RCC 7860 (cell line): Measurements from ENCODE around the gene CCSER1.
"Not testable (repeated sequence)": the region's sequence is repeated elsewhere in the genome, so short reads cannot be mapped to it uniquely, and the experiment has no call there.

ENCODE experiments used
- DNase-seq: peaks from one replicate; pipeline ENCODE4 v3.0.0-alpha.2; 2015; ENCODE audit warnings: low spot score
- FAIRE-seq: peaks from 2 replicates; lab custom pipeline; 2012; peaks lifted over from hg19 to GRCh38; lab: Jason Lieb, UNC

The CCSER1 gene

GRCh38 chr4:91436556-91436955 lies 1309.4 kb downstream of the CCSER1 start:
- DNase-seq (no peak), FAIRE-seq (no peak)

- DNase-seq (no peak), FAIRE-seq (no peak)
Observed at GRCh38 chr4:91447168-91447567, 1320.0 kb downstream of the CCSER1 start.

- DNase-seq (peak; percentile 58), FAIRE-seq (peak; percentile 84)
Observed at GRCh38 chr4:91448668-91449330, 1321.6 kb downstream of the CCSER1 start.

- DNase-seq (no peak), FAIRE-seq (no peak)
Observed at GRCh38 chr4:91454111-91454510, 1326.9 kb downstream of the CCSER1 start.

- not testable (repeated sequence) for FAIRE-seq, DNase-seq
Observed at GRCh38 chr4:91462566-91462965, 1335.4 kb downstream of the CCSER1 start.

- DNase-seq (no peak), FAIRE-seq (no peak)
Observed at GRCh38 chr4:91470671-91471070, 1343.5 kb downstream of the CCSER1 start.

GRCh38 chr4:91471280-91471679 lies 1344.1 kb downstream of the CCSER1 start:
- FAIRE-seq (no peak), DNase-seq (no peak)

- FAIRE-seq (no peak), DNase-seq (no peak)
Observed at GRCh38 chr4:91472046-91472445, 1344.9 kb downstream of the CCSER1 start.

- no peak for FAIRE-seq
Observed at GRCh38 chr4:91485415-91485814, 1358.2 kb downstream of the CCSER1 start.

GRCh38 chr4:91488946-91489345 lies 1361.8 kb downstream of the CCSER1 start:
- DNase-seq (no peak), FAIRE-seq (no peak)

More at GRCh38 chr4:91485415-91485814, 1358.2 kb downstream of the CCSER1 start:
- no peak for DNase-seq

GRCh38 chr4:91497892-91498291 lies 1370.7 kb downstream of the CCSER1 start:
- FAIRE-seq (no peak), DNase-seq (no peak)

- FAIRE-seq (no peak), DNase-seq (no peak)
Observed at GRCh38 chr4:91502365-91502764, 1375.2 kb downstream of the CCSER1 start.

- FAIRE-seq (no peak), DNase-seq (no peak)
Observed at GRCh38 chr4:91513326-91513725, 1386.1 kb downstream of the CCSER1 start.

GRCh38 chr4:91519155-91519554 lies 1392.0 kb downstream of the CCSER1 start:
- DNase-seq, result no peak
- no peak for FAIRE-seq

- DNase-seq (no peak), FAIRE-seq (no peak)
Observed at GRCh38 chr4:91525621-91526020, 1398.4 kb downstream of the CCSER1 start.

GRCh38 chr4:91527056-91527455 lies 1399.9 kb downstream of the CCSER1 start:
- no peak for DNase-seq
- no peak for FAIRE-seq

- no peak for FAIRE-seq
- DNase-seq, result no peak
Observed at GRCh38 chr4:91567594-91567993, 1440.4 kb downstream of the CCSER1 start.

GRCh38 chr4:91577864-91578263 lies 1450.7 kb downstream of the CCSER1 start:
- DNase-seq (no peak), FAIRE-seq (no peak)

- FAIRE-seq, result no peak
- no peak for DNase-seq
Observed at GRCh38 chr4:91590260-91590659, 1463.1 kb downstream of the CCSER1 start.

- FAIRE-seq, result no peak
- no peak for DNase-seq
Observed at GRCh38 chr4:91592125-91592524, 1464.9 kb downstream of the CCSER1 start.

GRCh38 chr4:91596718-91597117 lies 1469.5 kb downstream of the CCSER1 start:
- DNase-seq (no peak), FAIRE-seq (no peak)

- no peak for FAIRE-seq
- no peak for DNase-seq
Observed at GRCh38 chr4:91598696-91599095, 1471.5 kb downstream of the CCSER1 start.

GRCh38 chr4:91600301-91600700 lies 1473.1 kb downstream of the CCSER1 start:
- no peak for DNase-seq
- FAIRE-seq, result no peak
